ENCODE data around the gene MXRA8.

The MXRA8 gene

DNA sequence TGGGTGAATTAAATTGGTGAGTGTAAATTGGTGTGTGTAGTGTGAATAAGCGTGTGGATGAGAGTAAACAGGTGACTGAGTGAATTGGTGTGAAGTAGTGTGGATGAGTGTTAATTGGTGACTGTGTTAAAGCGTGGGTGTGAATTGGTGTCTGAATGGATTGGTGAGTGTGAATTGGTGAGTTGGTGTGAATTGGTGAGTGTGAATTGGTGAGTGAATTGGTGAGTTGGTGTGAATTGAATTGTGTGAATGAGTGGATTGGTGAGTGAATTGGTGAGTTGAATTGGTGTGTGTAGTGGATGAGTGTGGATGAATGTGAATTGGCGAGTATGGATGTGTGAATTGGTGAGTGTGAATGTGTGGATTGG lies 8.3 kb upstream of the MXRA8 start:
- DNase-seq (ENCODE audit: low read depth): no peak

DNA sequence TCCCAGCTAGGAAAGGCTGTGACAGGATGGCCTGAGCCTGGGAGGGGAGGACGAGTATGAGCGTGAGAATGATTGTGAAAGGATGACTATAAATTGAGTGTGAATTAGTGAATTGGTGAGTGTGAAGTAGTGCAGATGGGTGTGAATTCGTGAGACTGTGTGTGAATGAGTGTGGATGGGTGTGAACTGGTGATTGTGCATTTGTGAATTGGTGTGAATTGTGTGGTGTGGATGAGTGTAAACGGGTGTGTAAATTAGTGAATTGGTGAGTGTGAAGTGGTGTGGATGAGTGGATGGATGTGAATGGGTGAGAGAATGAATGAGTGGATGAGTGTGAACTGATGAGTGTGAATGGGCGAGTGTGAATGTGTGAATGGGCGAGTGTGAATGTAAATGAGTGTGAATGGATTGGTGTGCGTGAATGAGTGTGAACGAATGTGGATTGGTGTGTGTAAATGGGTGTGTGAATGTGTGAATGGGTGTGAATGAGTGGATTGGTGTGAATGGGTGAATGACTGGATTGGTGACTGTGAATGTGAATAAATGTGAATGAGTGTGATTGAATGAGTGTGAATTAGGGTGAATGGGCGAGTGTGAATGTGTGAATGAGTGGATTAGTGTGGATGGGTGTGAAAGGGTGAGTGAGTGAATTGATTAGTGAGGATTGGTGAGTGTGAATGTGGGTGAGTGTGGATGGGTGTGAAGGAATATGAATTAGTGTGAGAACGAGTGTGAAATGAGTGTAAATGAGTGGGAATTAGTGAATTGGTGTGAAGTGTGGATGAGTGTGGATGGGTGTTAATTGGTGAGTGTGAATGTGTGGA lies 7.7 kb upstream of the MXRA8 start:
- no peak for DNase-seq (ENCODE audit: low read depth)

DNA sequence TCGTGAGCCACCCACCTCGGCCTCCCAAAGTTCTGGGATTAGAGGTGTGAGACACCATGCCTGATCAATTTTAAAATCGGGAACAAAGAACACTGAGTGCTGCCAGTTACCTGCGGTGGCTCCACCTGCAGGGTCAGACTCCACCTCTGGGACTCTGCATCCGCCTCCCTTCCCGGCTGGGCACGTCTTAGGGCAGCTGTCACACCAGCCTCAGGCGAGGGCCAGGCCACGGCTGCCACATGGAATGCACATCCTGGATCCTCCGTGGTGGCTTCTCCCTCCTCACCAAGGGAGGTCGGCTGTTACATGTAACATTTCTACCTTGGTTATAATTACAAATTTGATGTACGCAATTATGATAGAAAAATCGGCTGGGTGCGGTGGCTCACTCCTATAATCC lies 5.9 kb upstream of the MXRA8 start:
- DNase-seq (ENCODE audit: low read depth): no peak

DNA sequence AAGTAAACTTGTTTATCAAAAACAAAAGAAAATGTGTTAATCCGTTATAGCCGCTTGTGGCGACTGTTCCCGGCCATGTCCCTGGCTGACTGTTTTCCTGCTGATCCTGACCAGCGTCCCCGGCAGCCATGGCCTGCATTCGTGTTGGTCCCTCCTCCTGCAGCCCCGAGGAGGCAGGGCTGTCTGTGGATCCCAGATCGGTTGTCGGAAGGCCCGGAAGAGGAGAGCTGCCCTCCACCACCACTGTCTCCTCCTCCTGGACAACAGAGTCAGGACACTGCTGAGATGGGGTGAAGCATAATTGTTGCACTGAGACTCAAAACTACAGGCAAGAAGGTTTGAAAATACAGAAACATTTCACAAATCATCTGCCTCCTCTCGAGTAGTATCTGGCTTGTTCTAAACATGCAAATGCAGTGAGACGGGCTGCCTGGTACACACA lies 3.6 kb upstream of the MXRA8 start:
- DNase-seq (ENCODE audit: low read depth): no peak

DNA sequence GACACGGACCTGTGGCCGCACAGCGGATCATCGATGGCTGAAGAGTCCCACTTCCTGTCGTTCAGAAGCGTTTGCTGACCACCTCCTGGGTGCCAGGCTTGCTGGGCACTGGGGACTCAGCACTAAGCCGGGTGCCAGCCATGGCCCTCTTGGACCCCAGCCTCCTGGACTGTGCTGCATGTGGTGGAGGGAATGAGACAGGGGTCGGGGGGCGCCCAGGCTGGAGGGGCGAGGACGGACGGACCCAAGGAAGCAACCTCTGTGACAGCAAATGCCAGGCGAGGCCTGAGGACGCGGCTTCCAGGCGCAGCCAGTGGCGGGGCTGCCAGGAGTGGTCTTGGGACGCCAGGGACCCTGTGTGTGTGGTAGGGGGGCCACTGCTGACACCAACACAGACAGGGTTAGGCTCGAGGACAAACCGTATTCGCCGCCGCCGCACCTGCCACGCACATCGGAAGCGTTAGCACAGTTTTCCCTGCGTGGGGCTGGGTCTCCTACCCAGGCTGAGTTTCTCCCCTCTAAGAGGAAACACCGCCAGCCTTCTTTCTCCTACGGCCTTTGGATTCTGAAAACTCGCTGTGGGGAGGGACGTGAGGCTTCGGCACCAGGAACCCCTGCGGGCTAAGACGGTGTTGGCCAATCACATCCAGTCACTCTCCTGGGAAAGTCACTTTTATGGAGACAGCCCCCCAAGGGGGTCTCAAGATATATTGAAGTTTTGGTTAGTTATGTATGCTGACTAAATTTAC lies 3.1 kb upstream of the MXRA8 start:
- DNase-seq (ENCODE audit: low read depth): no peak

DNA sequence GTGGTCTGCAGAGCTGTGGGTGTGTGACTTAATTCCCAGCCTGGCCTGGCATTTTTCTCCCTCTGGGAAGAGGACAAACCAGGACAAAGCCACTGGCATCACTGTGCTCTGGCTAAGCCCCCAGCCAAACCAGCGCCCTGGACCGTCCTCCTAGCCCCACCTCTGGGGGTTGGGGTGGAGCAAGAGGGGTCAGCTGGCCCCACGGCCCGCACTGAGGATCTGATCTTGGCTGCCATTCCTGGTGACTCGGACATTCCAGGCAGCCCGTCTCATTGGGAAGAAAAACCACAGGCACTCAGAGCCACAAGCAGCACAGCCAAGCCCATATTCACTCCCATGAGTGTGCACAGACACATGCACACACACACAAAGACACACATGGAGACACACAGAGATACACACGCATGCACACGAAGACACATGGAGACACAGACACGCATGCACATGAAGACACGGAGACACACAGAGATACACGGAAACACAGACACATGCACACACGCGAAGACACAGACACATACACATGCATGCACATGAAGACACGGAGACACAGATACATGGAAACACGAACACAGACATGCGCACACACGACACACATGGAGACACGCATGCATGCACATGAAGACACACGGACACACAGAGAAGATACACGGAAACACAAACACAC lies 2.3 kb upstream of the MXRA8 start:
- DNase-seq (ENCODE audit: low read depth): no peak

DNA sequence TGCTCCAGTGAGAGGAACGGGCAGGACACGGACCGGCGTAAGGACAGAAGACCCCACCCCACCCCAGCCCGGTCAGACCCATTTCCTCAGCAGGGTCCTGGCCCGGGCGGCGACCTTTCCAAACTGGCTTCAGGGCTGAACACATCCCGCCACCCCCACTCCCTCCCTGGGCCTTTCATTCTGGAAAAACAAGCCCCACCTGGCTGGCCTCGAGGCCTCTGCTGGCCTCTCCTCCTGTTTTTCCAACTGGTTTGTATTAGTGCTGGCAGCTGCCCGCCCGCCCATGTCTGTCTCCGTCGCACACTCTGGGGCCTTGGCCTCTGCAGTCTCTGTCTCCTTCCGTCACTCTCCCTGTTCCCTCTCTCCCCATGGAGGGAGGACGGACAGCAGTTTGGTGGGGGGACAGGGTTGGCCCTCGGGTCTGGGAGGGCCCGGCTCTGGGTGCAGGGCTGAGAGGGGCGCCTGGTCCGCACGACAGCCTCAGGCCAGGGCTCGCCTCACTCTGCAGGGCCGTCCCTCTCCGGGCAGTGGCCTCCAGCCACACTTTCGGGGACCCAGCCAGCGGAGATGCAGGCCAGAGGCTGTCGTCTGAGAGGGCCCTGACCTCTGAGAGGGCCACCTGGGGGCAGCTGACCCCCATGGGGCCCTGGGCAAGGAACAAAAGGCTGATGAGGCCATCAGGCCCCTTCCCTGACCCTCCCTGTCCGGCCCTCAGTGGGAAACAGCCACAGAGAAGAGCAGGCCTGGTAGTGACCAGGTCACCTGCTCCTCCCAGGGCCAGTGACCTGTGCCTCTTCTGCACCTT lies 1.5 kb upstream of the MXRA8 start:
- DNase-seq (ENCODE audit: low read depth): no peak

DNA sequence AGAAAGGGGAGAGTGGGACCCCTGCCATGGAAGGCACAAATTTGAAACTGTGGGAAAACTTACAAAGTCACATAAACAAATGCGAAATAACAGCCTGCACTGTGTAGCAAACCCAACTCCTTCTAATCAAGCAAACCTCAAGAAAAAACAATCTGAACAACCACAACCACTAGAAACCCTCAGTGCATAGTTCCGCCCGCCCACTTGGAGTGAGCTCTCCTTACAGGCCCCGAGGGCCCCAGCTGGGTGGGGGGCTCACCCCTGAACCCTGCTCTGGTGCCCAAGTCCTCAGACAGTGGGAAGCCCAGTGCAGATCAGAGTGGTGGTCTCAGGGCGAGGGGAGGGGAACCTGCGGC lies 931 bp upstream of the MXRA8 start:
- no peak for DNase-seq (ENCODE audit: low read depth)

DNA sequence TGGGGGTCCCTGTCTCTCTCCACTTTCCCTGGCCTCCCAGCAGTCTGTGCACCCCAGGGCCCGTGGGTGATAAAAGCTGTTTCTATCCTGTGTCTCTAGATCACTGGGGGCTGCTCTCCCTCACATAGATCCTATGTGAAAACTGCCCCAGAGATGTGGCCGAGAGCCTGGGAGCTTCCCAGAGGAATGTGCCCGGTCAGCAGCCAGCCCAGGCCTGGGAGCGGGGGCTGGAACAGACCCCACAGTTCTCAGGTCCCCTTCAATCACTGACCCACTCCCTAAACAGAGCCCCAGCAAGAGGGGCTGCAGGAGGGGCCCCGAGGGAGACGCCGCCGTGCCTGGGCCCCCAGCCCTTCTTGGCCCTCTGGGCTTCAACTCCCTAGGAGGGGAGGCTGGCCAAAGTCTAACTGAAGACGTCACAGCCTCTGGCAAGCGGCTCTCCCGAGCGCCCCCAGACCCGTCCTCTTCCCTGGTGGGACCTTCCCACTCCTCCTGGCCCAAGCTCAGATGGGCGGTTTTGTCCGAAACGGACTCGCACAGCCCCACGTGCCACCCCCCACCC lies 403 bp downstream of the MXRA8 start:
- no peak for DNase-seq (ENCODE audit: low read depth)

DNA sequence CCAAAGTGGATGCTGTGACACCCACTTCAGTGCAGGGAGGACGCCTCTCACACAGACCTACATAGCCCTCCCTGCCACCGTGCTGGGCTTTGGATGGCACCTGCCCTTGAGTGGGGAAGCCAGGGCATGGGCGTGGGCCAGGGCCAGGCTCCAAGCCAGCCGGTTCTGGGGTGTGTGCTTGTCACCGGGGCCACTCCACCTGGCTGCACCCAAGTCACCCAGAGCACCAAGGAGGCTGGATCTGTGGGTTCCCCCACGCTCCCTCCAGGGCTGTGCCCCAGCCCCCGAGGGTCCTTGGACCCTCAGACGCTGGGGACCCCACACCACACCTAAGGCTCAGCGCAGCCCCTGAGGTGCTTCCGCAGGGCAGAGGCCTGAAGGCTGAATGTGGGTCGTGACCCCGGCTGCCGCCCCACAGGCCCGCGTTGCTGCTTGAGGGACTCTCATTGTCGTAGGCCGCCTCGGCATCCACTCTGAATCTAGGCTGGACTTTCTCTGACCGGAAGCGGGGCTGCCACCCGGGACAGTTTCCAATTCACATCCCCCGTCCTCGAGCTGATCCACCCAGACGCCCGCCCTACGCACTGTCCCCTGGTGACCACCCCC lies 1.5 kb downstream of the MXRA8 start:
- DNase-seq (ENCODE audit: low read depth): no peak

DNA sequence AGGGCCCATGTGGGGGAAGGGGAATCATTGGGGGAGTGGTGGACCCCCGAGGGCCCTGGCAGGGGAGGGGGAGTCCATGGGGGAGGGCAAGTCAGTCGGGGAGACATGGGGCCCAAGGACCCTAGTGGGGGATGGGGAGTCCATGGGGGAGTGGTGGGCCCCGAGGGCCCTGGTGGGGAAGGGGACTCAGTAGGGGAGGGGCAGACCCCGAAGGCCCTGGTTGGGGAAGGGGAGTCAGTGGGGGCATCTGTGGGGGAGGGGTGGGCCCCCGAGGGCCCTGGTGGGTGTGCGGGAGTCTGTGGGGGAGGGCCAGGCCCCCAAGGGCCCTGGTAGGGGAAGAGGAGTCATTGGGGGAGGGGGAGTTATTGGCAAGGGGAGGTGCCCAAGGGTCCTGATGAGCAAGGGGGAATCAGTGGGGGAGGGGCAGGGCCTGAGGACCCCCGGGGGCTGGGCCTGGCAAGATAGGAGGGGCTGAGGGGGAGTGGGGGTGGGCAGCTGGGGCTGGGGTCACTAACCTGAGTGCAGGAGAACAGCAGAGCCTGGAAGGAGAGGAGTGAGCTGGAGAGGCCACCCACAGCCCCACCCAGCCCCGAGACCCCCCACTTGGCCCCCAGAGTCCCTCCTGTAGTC lies 2.1 kb downstream of the MXRA8 start:
- no peak for DNase-seq (ENCODE audit: low read depth)

DNA sequence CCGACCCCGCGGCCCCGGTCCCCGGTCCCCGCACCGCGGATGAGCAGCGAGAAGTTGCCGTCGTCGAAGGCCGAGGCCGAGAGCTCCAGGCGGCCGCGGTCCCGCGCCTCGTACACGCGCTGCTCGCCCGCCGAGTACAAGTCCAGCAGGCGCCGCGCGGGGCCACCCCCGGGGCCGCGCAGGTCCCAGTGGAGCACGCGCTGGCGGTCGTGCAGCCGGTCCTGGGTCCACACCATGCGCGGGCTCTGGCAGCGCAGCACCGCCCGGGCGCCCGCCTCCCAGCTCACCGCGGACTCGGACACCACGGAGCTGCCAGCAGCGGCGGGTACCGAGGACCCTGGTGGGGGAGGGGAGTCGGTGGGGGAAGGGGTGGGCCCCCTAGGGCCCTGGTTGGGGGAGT lies 2.9 kb downstream of the MXRA8 start:
- DNase-seq (ENCODE audit: low read depth): no peak

DNA sequence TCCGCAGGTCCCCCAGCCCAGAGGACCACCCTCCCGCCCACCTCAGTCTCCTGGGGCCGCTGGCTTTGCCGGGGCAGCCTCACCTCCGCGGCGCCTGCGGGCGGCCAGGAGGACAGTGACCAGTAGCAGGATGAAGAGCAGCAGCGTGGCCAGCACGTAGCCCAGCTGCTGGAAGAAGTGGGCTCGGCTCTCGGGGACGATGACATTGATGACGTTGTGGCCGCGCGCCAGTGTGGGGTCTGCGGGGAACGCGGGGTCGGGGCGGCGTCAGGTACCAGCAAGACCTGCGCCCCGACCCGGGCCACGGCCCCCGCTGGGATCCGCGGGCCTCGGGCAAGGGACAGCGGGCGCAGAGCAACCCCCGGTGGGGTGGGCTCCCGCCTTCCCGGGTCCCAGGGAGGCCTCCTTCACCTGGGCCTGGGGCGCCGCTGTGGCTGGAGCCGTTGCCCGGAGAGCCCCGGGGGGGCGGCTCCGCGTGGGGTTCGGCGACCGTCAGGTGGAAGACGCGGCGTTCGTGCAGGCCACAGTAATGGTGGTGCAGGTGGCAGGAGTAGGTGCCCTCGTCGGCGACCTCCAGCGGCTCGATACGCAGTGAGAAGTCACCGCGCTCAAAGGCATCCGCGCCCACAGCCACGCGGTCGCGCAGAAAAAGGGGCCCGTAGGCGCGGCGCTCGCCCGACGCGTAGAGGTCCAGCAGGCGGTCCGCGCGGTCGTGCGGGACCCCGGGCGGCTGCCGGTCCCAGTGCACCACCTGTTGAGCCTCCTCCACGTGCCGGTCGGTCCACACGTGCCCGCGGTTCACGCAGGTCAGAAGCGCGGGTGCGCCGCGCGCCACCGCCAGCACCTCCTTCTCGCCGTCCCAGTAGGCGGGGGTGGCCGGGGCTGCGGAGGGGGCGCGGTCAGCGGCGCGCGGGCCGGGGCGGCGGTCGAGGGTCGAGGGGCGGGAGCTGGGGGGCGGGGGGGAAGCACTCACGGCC lies 3.8 kb downstream of the MXRA8 start:
- no peak for DNase-seq (ENCODE audit: low read depth)

DNA sequence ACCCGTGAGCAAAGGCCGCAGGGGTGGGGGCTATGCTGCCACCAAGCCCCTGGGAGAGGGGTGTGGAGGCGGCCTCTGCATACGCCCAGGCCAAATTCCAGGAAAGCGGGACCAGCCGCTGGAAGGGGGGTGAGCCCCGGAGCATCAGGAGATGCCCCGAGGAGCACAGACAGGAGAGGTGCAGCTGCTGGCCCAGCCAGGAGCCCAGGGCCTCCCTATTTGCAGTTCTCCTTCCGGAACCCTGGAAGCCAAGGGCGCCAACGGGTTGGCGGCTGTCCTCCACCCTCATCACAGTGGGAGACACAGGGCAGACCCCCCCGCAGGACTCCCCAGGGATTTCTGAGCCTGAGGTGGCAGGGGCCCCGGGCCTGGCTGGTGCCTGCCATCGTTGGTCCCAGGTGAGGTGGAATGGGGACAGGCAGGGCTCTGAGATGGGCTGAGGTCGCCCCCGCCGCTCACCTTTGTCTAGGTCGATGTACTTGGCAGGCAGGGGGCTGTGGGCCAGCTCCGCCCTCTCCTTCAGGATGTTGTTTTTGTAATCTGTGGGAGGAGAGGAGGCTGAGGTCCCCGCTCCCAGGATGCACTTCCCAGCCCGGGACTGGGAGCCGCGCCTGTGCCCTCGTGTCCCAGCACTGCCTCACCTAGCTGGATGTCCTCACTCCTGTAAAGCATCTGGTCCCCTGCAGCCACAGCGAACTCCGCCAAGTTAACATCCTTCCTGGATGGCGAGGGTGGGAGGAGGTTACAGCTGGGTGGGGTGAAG lies 4.8 kb downstream of the MXRA8 start:
- no peak for DNase-seq (ENCODE audit: low read depth)

DNA sequence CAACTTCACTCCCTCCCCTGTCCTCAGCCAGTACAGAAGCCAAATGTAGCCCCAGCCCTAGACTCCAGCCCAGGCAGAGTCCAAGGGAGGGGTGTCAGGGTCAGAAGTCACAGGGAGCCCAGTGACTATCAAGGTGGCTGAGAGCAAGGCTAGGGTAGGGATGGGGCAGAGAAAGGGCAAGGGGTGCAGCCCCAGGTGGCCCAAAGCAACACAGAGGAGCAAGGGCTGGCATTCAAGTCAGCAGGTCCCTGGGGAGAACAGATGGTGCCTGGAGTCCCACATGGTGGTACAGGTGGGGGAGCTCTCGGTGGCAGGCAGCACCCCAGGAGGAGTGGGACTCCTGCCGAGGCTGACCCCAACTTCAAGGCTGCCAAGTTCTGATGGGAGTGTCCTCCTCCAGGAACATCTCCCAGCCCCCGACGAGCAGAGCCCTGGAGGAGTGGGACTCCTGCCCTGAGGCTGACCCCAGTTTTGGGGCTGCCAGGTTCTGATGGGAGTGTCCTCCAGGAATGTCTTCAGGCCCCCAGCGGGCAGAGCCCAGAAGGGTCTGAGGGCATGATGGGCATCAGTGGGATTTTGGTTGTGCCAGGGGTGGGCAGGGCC lies 5.5 kb downstream of the MXRA8 start:
- no peak for DNase-seq (ENCODE audit: low read depth)

DNA sequence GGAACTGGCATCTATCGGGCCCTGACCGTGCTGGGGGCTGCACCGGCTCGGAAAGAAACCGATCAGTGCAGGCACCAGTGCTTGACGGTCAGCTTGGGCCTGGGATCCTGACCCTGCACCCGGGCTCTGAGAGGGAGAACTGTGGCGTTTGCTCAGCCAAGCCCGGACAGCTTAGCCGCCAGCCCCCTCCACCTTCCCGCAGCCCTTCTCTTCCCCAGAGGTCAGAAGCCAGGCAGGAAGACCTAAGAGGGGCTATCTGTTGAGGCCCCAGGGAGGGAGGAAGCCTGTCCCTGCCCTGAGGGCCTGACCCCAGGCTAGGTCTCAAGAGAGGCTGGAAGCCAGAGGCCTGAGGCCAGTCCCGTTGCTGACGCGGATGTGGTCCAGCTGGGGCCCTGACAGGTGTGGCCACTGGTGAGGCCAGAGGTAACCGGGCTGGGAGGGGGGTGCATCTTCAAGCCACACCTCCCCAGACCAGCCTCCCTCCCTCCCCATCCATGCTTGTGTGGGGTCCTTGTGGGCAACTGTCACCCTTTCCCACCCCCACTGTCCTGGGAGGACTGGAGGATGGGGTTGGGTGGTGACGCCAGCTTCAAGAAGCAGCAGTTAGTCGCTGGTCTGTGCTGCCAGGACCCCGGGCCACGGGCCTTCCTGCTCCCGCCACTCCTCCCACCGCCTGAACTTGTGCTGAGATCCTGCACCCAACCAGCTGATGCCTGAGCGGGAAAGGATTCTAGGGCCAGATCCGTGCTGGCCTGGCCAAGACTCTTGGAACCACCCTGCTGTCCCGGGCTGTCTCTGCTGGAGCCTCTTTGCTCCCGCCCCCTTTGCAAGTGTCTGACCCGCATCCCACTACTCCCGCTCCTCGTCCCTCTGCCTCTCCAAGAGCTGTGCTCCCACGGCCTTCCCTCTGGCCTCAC lies 6.6 kb downstream of the MXRA8 start:
- no peak for DNase-seq (ENCODE audit: low read depth)

DNA sequence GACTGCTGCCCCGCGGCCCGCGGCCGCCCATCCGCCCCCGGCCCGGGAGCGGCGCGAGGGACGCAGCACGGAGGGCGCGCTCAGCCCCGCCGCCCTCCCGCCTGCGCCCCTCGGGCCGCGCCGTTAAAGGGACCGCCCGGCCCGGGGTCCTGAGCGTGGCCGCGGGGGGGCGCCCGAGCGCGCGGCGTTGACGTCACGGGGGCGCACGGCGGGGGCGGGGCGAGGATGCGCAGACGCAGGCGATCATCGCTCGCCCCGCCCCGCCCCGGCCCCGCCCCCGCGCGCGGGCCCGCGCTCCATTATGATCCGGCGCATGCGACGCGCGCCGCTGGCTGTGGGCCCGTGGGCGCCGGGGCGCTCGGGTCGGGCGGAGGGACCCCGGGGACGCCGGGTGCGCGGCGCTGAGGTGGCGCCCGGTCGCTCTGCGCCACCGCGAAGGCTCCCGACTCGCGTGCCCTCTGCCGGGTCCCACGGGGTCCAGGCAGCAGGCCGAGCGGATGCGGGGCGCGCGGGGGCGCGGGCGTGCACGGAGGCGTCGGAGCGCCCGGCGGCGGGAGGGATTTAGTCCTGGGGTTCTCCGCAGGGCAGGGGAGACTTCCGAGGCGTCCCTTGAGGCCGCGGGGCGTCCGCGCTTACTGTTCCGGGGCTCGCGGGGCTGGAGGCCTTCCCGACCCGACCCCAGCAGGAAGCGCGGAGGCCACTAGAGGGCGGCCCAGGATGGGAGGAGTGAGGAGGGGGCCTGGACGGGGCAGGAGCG lies 8.9 kb downstream of the MXRA8 start, which contains the start of gene DVL1:
Gene DVL1, minus strand, starts transcription at position 163 of the 757 bp plus-strand sequence. CDS start 353 bp downstream, outside the sequence.
- DNase-seq (ENCODE audit: low read depth): peak; percentile 55

All from activated gamma-delta T cell treated with anti-CD3 and anti-CD28 coated beads, Interleukin-2, amount 50 U/mL, for 16 hours (primary cell).